Cardiac fibroblast (primary cell): Measurements from ENCODE around the gene EZH1.

Experiments used
- DNase-seq, 2 donors: peaks; one replicate each; pipeline versions ENCODE4 v3.0.0 to v3.0.0-alpha.2; 2010; ENCODE audit warnings: low read depth in 2 of 2
- H3K4me3 ChIP-seq, 2 donors: replicated peaks in 1 of 2; 1 replicate in 1 of 2; 2 replicates in 1 of 2; pipeline ENCODE4 v1.5.1; 2011; ENCODE audit warnings: low read depth in 2 of 2, low read length in 2 of 2, mild to moderate bottlenecking in 2 of 2, moderate library complexity in 1 of 2
- CTCF ChIP-seq: IDR thresholded peaks from one replicate; pipeline ENCODE4 v1.5.1; 2011; ENCODE audit warnings: low read depth, mild to moderate bottlenecking, low read length, inconsistent platforms

Gene EZH1

GRCh38 chr17:42659079-42659931 lies 85.5 kb downstream of the EZH1 start, which contains the start of gene TUBG2:
Gene TUBG2, plus strand, starts transcription at chr17:42659284. Its CDS starts 220 bp downstream, at chr17:42659504.
- DNase-seq = peak; percentile 88 to 93
- H3K4me3 ChIP-seq = peak within 1 kb of the TSS; percentile 69 to 70
- TF ChIP-seq CTCF = no peak

- no peak for DNase-seq
- no peak for TF ChIP-seq CTCF
- H3K4me3 ChIP-seq = no peak overlapping the region
These were observed 86.8 kb downstream of the EZH1 start for GRCh38 chr17:42657824-42658588.

GRCh38 chr17:42655528-42655927 lies 89.3 kb downstream of the EZH1 start:
- H3K4me3 ChIP-seq = no peak overlapping the region
- no peak for TF ChIP-seq CTCF
- DNase-seq = peak in 1 of 2 donors; percentile 19

- peak; percentile 73 to 89 for DNase-seq
- H3K4me3 ChIP-seq = peak overlapping the region; percentile 14 to 24
- no peak for TF ChIP-seq CTCF
These were observed 91.4 kb downstream of the EZH1 start for GRCh38 chr17:42653179-42654124.

GRCh38 chr17:42651392-42651791 lies 93.4 kb downstream of the EZH1 start:
- H3K4me3 ChIP-seq = no peak overlapping the region
- TF ChIP-seq CTCF = no peak
- no peak for DNase-seq
